Measurements from ENCODE around the gene INMT. TPM values are rescaled to one million over a fixed set of nuclear protein-coding genes. Genes with fewer than 3 reads are reported as not detected.

INMT gene
- total and polyA plus RNA-seq, 2 of the 13 experiments (the other 11 are each of a cell fraction or from before 2014, with no cell fraction given) = not detected

GRCh38 chr7:30730097-30730496 is 21.8 kb upstream of the INMT start:
- no peak overlapping the region for H3K27ac ChIP-seq (ENCODE audit: extremely low read length, insufficient read depth, low read length)
- H3K4me2 ChIP-seq (ENCODE audit: low read depth, low read length) = no peak overlapping the region
- POLR2A ChIA-PET = no interaction called here
- WGBS (ENCODE audit: low lambda C conversion rate) = 92% methylated on average over 2 of the region's 2 CpGs
- DNase-seq (ENCODE audit: low spot score) (no peak), FAIRE-seq (no peak), ATAC-seq (no peak)
- no peaks in the 10 kb centered on the region for H3K4me1 ChIP-seq (ENCODE audit: insufficient read depth, low read length)
- no peaks in the 10 kb centered on the region for H3K9me3 ChIP-seq (ENCODE audit: low read length)
- TF ChIP-seq ZNF768 (CRISPR knock-in tag; IDR thresholded peaks at IDR 0.05) (peak; percentile 67), NAIF1 (CRISPR knock-in tag; IDR thresholded peaks at IDR 0.05; ENCODE audit: borderline replicate concordance) (no peak), NFE2L2 (IDR thresholded peaks at IDR 0.05; ENCODE audit: low read length) (no peak)
- peaks cover 4 to 43% of the 10 kb centered on the region in 2 experiments; a peak in 3 of 5 replicates for H3K27me3 ChIP-seq (ENCODE audit: control insufficient read depth in 1 of 2, insufficient read depth in 2 of 2, low read length in 2 of 2)
- no peak overlapping the region for H3K4me3 ChIP-seq (replicated peaks in 1 of 3; ENCODE audit: insufficient read depth in 1 of 3, low read depth in 2 of 3, low read length in 3 of 3)
- CTCF ChIA-PET (ENCODE audit: low intra/inter-chr PET ratio, low total read pairs) = no interaction called here
- no peak overlapping the region for H3K9ac ChIP-seq (ENCODE audit: insufficient read depth, low read depth, low read length)
- no peaks in the 10 kb centered on the region for H3K79me2 ChIP-seq (ENCODE audit: insufficient read depth, low read length)
- intact Hi-C loops (cut with micrococcal nuclease; ENCODE audit: unreplicated experiment) (no loop called here), in situ Hi-C loops (cut with HindIII; ENCODE audit: extremely low pct_ligation_motif_present, low pct_unique_long_range_greater_than_20kb) (no loop called here)
- no TSS peak for BruUV-seq (replicated peaks)
- H4K20me1 ChIP-seq (ENCODE audit: insufficient read depth, low read length) = no peaks in the 10 kb centered on the region
- no peaks in the 10 kb centered on the region for H3K36me3 ChIP-seq (replicated peaks in 1 of 2; ENCODE audit: control insufficient read depth in 1 of 2, insufficient read depth in 2 of 2, low read length in 2 of 2)
- H2AFZ ChIP-seq (ENCODE audit: low read length) = no peak overlapping the region

GRCh38 chr7:30730996-30731395 is 20.9 kb upstream of the INMT start:
- CTCF ChIA-PET (ENCODE audit: low intra/inter-chr PET ratio, low total read pairs) = no interaction called here
- no TSS peak for BruUV-seq (replicated peaks)
- POLR2A ChIA-PET = no interaction called here
- no peaks in the 10 kb centered on the region for H3K79me2 ChIP-seq (ENCODE audit: insufficient read depth, low read length)
- intact Hi-C loops (cut with micrococcal nuclease; ENCODE audit: unreplicated experiment) (no loop called here), in situ Hi-C loops (cut with HindIII; ENCODE audit: extremely low pct_ligation_motif_present, low pct_unique_long_range_greater_than_20kb) (no loop called here)
- no peaks in the 10 kb centered on the region for H4K20me1 ChIP-seq (ENCODE audit: insufficient read depth, low read length)
- H3K9me3 ChIP-seq (ENCODE audit: low read length) = no peaks in the 10 kb centered on the region
- no peaks in the 10 kb centered on the region for H3K36me3 ChIP-seq (replicated peaks in 1 of 2; ENCODE audit: control insufficient read depth in 1 of 2, insufficient read depth in 2 of 2, low read length in 2 of 2)
- no peak for FAIRE-seq
- TF ChIP-seq ZNF629 (CRISPR knock-in tag; conservative IDR thresholded peaks at IDR 0.05) (peak; percentile 71), PRPF4 (IDR thresholded peaks at IDR 0.05; ENCODE audit: low read depth, low read length, poor library complexity, severe bottlenecking) (no peak)
- H3K4me1 ChIP-seq (ENCODE audit: insufficient read depth, low read length) = no peaks in the 10 kb centered on the region
- peaks cover 0 to 39% of the 10 kb centered on the region in 2 experiments; a peak in 2 of 5 replicates for H3K27me3 ChIP-seq (ENCODE audit: control insufficient read depth in 1 of 2, insufficient read depth in 2 of 2, low read length in 2 of 2)
- no peak for ATAC-seq
- H3K4me2 ChIP-seq (ENCODE audit: low read depth, low read length) = no peak overlapping the region
- no peak overlapping the region for H3K9ac ChIP-seq (ENCODE audit: insufficient read depth, low read depth, low read length)
- no peak overlapping the region for H3K27ac ChIP-seq (ENCODE audit: extremely low read length, insufficient read depth, low read length)
- no peak for DNase-seq (ENCODE audit: low spot score)
- no peak overlapping the region for H2AFZ ChIP-seq (ENCODE audit: low read length)
- WGBS (ENCODE audit: low lambda C conversion rate) = 10% methylated on average over 4 of the region's 4 CpGs
- no peak overlapping the region for H3K4me3 ChIP-seq (replicated peaks in 1 of 3; ENCODE audit: insufficient read depth in 1 of 3, low read depth in 2 of 3, low read length in 3 of 3)
